ENCODE data around the gene SOX3.

SOX3 gene

GRCh38 chrX:140504371-140505324 is at the start of gene SOX3:
TSS of gene SOX3 (minus strand) at chrX:140505069. CDS start at chrX:140505060, 9 bp downstream.
- DNase-seq (ENCODE audit: low spot score): no peak

- DNase-seq (ENCODE audit: low spot score): no peak
These were observed 44.1 kb upstream of the SOX3 start for GRCh38 chrX:140548985-140549384.

GRCh38 chrX:140526171-140526570 is 21.3 kb upstream of the SOX3 start:
- no peak for DNase-seq (ENCODE audit: low spot score)

DNA sequence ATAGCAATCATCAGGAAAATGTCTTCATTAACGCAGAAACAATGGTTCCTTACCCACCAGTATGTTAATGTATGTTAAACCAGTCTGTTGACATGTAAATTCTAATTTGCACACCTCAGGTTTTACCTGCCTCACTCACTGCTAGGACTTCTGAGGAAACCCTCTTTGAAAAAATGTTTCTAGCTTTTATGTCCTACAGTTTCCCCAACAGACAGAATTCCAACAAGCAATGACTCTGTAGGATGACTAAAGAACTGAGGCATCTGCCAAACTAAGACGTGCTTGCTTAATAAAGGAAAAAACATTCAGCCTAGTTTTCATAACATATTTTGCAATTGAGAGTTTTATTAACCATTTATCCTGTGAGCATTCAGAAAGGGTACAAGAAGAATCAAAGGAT is 20.6 kb upstream of the SOX3 start:
- DNase-seq (ENCODE audit: low spot score): no peak

DNA sequence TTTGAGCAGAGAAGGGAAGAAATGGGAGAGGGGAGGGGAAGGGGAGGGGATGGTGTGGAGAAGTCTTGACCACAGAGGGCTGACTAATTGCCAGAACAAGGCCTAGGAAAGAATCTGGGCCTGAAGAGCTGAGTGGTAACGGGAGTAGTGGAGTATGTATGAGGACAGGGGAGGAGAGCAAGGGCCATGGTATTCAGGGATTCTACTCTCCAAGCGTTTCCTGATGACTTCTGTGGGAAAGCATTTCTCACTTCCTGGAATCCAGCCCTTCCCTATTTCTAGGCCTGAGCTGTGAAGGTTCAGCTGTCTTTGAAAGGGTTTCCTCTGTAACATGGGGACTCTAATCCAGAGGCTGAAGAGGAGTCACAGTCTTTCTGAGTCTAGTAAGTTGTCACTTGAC is 19.7 kb upstream of the SOX3 start:
- no peak for DNase-seq (ENCODE audit: low spot score)

DNA sequence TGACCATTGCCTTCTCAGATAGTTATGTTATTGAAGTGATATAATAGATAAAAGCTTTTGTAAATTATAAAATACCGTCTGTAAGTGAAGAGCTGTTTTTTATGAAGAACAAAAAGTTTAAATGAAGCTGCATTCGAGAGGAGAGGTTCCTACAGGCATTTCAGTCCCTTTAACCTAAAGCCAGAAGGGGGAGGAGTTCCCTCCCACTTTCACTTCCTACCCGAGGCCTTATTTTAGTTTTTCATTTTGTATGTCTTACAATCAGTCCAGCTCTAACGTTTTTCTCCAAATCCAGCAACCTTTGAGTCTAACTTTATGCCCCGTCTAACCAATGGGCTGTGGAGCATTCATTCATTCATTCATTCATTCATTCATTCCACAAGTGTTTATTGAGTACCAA is 16.5 kb upstream of the SOX3 start:
- DNase-seq (ENCODE audit: low spot score): no peak

DNA sequence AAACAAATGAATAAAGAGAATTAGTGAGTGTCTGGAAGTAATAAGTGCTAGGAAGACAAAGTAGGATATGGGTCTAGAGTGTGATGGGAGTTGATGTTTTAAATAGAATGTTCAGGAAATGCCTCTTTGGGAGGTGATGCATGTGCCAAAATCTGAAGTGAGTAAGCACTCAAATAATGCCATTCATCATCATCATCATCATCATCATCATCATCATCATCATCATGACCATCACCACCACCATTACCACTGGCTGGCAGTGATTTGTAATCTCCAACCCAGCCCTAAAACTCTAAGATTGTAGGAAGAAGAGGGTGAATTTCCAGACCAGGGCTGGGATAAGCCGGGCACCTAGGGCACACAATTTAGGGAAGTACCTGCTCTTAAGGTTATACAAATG is 9.7 kb upstream of the SOX3 start:
- no peak for DNase-seq (ENCODE audit: low spot score)

- no peak for DNase-seq (ENCODE audit: low spot score)
These were observed 6.0 kb upstream of the SOX3 start for GRCh38 chrX:140510895-140511295.

DNA sequence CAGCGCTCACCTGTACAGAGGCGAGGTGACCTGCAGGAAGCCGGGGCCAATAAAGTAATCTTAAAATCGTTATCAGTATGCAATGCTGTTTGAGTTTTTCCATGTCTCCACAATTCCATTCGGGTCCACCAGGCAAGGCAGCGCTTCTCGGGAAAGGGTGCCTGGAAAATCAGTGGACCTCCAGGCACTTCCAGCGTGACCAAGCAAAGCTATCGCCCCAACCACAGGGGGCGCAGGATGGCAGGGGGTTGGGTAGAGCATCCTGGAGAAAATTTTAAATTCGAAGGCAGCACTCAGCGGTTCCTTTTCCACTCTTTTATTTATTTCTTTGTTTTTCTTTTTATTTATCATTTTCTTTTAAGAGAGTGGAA is 5.4 kb upstream of the SOX3 start:
- no peak for DNase-seq (ENCODE audit: low spot score)

DNA sequence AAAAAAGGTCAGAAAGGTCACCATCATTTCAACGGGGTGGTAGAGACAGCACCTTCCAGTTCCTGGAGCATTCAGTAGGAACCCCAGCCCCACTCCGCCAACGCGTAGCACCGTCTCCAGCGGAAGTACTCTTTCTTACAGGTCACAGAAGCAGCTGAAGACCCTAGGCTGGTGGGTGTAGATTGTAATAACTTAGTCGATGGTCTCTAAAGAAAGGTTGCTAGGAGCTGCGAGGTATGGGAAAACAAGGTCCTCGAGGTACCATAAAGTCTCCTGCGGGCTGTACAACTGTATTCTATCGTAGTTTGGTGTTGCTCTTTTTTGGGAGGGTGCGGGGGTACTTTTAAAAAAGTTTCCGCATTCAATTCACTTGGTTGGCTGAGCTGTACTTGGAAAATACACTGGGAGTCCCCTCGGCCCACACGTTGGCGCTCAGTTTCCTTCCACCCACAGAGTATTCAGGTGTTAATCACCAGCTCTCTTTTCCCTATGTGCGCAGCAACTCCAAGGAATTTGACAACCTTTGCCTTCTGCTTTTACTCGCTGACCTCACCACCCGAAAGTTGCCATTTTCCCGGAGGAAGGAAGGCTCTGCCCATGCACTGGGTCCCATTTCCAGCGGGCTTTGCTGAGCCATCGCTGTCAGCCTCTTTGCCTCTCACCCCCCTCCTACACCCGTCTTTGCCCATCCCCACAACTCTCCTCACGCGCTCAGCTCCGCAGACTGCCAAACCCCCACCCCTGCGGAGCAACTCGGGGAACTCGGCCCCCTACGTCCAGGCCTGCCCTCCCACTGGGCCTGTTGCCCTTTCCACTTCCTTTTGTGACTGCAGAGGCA is 4.8 kb upstream of the SOX3 start:
- no peak for DNase-seq (ENCODE audit: low spot score)

GRCh38 chrX:140508958-140509357 is 4.1 kb upstream of the SOX3 start:
- no peak for DNase-seq (ENCODE audit: low spot score)

- DNase-seq (ENCODE audit: low spot score): no peak
These were observed 3.1 kb upstream of the SOX3 start for GRCh38 chrX:140507982-140508305.

DNA sequence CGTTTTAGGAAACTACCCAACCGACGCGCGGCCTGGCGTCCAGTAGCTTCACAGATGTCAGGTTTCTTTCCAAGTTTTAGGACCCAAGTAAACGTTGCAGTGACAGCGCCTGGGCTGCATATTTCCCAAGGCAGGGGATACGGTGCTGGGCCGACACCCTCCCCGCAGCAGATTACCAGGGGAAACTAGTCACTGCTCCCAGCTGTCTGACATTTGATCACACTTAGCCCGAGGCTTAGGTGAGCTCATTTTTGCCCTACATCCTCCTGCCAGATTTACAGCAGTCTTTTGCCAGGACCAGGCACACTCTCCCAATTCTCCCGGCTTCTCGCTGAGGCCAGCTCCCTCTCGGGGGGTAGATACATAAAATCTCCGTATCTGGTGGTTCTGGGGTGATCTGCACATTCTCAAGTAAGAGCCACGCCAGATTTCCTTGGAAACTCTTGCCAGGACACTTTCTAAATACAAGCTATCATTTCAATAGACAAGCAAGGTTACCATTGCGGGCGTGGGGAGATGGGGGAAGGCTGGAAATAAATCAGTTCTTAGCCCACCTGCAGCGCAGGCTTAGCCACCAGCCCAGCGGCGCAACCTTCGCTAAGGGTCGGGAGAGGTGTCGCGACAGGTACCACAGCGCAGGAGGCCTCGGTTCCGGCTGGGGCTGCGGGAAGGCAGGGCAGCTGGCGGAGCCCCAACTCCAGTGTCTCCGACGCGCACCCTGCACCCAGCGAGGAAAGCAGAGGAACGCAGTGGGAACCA is 2.5 kb upstream of the SOX3 start:
- no peak for DNase-seq (ENCODE audit: low spot score)

GRCh38 chrX:140505421-140506337 is 810 bp upstream of the SOX3 start:
- no peak for DNase-seq (ENCODE audit: low spot score)

GRCh38 chrX:140503714-140504351 is 1.0 kb downstream of the SOX3 start:
- DNase-seq (ENCODE audit: low spot score): no peak

DNA sequence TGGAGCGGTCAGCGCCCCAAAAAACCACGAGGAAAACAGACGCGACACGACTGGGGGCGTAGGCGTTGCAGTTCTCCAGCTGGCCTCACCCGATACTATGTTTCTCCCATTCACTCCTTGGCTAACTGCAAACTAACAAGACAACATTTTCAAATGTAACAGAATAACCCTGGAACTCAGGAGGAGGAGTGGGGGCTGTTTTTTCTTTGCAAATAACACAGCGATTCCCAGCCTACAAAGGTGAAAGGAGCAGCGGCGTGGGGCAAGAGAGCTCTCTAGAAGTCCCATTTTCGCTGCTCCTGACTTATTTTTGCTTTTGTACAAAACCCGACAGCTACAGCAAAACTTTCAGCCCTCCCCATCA is 1.6 kb downstream of the SOX3 start:
- DNase-seq (ENCODE audit: low spot score): no peak

GRCh38 chrX:140502491-140503237 is 2.2 kb downstream of the SOX3 start:
- no peak for DNase-seq (ENCODE audit: low spot score)

DNA sequence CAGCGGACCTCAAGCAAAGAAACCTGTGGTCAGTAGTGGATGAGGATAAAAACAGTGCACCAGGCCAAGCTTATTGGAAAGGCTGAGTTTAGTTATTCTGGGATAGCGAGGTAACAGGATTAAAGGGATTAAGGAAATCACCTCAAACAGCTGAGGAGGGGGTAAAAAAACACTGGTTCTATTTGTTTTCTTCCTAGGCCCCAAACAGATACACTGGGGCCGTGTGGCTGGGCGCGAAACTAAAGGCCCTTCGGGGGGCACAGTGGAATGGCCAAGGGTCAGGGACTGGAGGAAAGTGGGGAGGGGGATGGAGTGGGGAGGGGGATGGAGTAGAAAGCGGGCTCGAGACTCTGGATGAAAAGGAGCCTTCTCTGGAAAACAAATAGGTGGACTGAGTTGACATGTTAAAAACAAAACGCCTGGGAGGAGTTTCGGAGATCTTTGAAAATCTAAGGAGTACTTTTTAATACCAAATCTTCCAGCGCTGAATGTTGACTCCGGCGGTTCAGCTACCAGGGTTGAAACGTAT is 2.9 kb downstream of the SOX3 start:
- DNase-seq (ENCODE audit: low spot score): no peak

GRCh38 chrX:140501321-140501720 is 3.5 kb downstream of the SOX3 start:
- DNase-seq (ENCODE audit: low spot score): no peak

DNA sequence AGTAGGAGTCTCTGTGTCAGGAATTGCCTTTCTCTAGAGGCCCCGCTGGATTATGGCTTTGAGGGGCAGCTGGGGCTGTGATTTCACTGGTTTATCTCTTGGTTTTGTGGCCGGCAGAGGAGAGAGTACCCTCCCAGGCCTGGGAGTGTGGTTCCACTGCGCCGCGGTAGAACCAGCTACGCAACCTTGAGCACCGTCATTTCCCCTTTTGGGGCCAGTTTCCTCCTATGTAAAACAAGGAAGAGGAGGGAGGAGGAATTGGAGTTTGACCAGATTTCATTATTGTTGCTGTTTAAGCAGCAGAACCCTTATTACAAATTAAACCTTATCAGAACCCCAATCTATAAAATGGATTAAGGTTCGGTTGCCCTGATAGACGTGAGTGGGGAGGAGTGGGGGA is 4.4 kb downstream of the SOX3 start:
- no peak for DNase-seq (ENCODE audit: low spot score)

Data from germinal center (tissue), 1 donor.